Measurements from ENCODE around the gene BANF2. TPM values are rescaled to one million over a fixed set of nuclear protein-coding genes. Genes with fewer than 3 reads are reported as not detected.

Gene BANF2
- total and polyA plus RNA-seq, 2 of the 8 experiments (the other 6 are each of a cell fraction or from before 2014, with no cell fraction given) = not detected

DNA sequence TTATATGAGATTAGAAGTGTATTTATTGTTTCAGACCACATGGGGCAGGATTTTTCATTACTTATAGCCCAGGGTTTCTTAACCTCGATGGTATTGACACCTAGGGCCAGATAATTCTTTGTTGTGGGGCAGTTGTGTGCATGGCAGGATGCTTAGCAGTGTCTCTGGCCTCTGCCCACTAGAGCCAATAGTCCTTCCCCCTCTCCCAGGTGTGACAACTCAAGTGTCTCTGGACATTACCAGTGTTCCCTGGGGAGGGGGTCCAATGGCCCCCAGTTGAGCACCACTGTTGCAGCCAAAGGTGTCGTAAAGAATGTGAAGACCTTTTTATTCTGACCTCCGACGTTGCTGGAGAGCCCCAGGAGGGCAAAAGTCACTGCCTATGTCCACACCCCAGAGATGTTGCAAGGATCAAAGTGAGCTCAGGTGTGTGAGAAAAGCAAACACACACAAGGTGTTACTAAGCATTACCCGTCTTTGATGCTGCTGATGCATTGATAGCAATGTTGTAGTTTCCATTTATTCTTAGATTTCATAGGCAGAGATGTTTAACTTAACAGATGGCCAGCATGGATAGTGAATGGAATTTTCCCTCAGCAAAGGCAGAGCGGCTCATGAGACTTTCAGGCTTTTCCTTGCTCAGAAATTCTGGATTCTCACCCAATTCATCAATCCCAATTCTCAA lies 22.2 kb downstream of the BANF2 start (continued):
- TF ChIP-seq, protein P1, sequence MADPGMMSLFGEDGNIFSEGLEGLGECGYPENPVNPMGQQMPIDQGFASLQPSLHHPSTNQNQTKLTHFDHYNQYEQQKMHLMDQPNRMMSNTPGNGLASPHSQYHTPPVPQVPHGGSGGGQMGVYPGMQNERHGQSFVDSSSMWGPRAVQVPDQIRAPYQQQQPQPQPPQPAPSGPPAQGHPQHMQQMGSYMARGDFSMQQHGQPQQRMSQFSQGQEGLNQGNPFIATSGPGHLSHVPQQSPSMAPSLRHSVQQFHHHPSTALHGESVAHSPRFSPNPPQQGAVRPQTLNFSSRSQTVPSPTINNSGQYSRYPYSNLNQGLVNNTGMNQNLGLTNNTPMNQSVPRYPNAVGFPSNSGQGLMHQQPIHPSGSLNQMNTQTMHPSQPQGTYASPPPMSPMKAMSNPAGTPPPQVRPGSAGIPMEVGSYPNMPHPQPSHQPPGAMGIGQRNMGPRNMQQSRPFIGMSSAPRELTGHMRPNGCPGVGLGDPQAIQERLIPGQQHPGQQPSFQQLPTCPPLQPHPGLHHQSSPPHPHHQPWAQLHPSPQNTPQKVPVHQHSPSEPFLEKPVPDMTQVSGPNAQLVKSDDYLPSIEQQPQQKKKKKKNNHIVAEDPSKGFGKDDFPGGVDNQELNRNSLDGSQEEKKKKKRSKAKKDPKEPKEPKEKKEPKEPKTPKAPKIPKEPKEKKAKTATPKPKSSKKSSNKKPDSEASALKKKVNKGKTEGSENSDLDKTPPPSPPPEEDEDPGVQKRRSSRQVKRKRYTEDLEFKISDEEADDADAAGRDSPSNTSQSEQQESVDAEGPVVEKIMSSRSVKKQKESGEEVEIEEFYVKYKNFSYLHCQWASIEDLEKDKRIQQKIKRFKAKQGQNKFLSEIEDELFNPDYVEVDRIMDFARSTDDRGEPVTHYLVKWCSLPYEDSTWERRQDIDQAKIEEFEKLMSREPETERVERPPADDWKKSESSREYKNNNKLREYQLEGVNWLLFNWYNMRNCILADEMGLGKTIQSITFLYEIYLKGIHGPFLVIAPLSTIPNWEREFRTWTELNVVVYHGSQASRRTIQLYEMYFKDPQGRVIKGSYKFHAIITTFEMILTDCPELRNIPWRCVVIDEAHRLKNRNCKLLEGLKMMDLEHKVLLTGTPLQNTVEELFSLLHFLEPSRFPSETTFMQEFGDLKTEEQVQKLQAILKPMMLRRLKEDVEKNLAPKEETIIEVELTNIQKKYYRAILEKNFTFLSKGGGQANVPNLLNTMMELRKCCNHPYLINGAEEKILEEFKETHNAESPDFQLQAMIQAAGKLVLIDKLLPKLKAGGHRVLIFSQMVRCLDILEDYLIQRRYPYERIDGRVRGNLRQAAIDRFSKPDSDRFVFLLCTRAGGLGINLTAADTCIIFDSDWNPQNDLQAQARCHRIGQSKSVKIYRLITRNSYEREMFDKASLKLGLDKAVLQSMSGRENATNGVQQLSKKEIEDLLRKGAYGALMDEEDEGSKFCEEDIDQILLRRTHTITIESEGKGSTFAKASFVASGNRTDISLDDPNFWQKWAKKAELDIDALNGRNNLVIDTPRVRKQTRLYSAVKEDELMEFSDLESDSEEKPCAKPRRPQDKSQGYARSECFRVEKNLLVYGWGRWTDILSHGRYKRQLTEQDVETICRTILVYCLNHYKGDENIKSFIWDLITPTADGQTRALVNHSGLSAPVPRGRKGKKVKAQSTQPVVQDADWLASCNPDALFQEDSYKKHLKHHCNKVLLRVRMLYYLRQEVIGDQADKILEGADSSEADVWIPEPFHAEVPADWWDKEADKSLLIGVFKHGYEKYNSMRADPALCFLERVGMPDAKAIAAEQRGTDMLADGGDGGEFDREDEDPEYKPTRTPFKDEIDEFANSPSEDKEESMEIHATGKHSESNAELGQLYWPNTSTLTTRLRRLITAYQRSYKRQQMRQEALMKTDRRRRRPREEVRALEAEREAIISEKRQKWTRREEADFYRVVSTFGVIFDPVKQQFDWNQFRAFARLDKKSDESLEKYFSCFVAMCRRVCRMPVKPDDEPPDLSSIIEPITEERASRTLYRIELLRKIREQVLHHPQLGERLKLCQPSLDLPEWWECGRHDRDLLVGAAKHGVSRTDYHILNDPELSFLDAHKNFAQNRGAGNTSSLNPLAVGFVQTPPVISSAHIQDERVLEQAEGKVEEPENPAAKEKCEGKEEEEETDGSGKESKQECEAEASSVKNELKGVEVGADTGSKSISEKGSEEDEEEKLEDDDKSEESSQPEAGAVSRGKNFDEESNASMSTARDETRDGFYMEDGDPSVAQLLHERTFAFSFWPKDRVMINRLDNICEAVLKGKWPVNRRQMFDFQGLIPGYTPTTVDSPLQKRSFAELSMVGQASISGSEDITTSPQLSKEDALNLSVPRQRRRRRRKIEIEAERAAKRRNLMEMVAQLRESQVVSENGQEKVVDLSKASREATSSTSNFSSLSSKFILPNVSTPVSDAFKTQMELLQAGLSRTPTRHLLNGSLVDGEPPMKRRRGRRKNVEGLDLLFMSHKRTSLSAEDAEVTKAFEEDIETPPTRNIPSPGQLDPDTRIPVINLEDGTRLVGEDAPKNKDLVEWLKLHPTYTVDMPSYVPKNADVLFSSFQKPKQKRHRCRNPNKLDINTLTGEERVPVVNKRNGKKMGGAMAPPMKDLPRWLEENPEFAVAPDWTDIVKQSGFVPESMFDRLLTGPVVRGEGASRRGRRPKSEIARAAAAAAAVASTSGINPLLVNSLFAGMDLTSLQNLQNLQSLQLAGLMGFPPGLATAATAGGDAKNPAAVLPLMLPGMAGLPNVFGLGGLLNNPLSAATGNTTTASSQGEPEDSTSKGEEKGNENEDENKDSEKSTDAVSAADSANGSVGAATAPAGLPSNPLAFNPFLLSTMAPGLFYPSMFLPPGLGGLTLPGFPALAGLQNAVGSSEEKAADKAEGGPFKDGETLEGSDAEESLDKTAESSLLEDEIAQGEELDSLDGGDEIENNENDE (IDR thresholded peaks at IDR 0.05; ENCODE audit: insufficient replicate concordance, low read length) = no peak
- no peak for TF ChIP-seq FOSL1 (IDR thresholded peaks at IDR 0.05; ENCODE audit: insufficient read depth, low read depth, low read length)
- TF ChIP-seq GTF2F1 (IDR thresholded peaks at IDR 0.05; ENCODE audit: borderline replicate concordance, low read depth, low read length) = no peak
- TF ChIP-seq JUN (IDR thresholded peaks at IDR 0.05; ENCODE audit: low read depth, low read length) = no peak
- no peak for TF ChIP-seq ASH2L (IDR thresholded peaks at IDR 0.05; ENCODE audit: low read length)
- TF ChIP-seq HDAC2 (IDR thresholded peaks at IDR 0.05; ENCODE audit: borderline replicate concordance in 1 of 2, low read depth in 2 of 2, low read length in 2 of 2) = no peak
- TF ChIP-seq, protein P2, sequence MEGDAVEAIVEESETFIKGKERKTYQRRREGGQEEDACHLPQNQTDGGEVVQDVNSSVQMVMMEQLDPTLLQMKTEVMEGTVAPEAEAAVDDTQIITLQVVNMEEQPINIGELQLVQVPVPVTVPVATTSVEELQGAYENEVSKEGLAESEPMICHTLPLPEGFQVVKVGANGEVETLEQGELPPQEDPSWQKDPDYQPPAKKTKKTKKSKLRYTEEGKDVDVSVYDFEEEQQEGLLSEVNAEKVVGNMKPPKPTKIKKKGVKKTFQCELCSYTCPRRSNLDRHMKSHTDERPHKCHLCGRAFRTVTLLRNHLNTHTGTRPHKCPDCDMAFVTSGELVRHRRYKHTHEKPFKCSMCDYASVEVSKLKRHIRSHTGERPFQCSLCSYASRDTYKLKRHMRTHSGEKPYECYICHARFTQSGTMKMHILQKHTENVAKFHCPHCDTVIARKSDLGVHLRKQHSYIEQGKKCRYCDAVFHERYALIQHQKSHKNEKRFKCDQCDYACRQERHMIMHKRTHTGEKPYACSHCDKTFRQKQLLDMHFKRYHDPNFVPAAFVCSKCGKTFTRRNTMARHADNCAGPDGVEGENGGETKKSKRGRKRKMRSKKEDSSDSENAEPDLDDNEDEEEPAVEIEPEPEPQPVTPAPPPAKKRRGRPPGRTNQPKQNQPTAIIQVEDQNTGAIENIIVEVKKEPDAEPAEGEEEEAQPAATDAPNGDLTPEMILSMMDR (IDR thresholded peaks at IDR 0.05; ENCODE audit: control extremely low read depth in 1 of 3, insufficient read depth in 1 of 3, low read depth in 1 of 3, low read length in 3 of 3) = no peak
